SK-N-SH (cell line): ENCODE results near the gene SPTSSB. TPM values are rescaled to one million over a fixed set of nuclear protein-coding genes. Genes with fewer than 3 reads are reported as not detected.

Experiments
- CTCF ChIA-PET: fragments of 300-600, 350-600 bp; formaldehyde crosslinking; extraction: SDS; loops from one replicate; lab custom pipeline; 2021; lab: Yijun Ruan, JAX
- POLR2A ChIA-PET: fragments of 350-600 bp; sonication (Branson Sonifier 250); formaldehyde crosslinking; extraction: SDS; loops from one replicate; lab custom pipeline; 2020; ENCODE audit warnings: antibody characterized with exemption, inconsistent platforms; lab: Yijun Ruan, JAX
- DNase-seq: peaks from one replicate; pipeline ENCODE4 v3.0.0; 2012
- H2AFZ ChIP-seq: fragments of 200-600 bp; sonication (generic); 2 replicates; pipeline ENCODE4 v1.8.1; 2016; ENCODE audit warnings: antibody characterized with exemption, mild to moderate bottlenecking, low read depth
- H3F3A ChIP-seq: fragments of 200-600 bp; sonication (generic); replicated peaks from 2 replicates; pipeline ENCODE3; 2016; ENCODE audit warnings: antibody characterized with exemption, mild to moderate bottlenecking; ENCODE audit not compliant: insufficient read depth
- H3K27ac ChIP-seq, 2 experiments: fragments of 200-500 bp in 1 of 2; fragments of 200-600 bp in 1 of 2; sonication (Bioruptor generic) in 1 of 2; sonication (generic), shearing (Covaris generic) in 1 of 2; 2 replicates each; pipeline versions ENCODE4 v1.5.1 to v1.6.1; 2014 to 2016; ENCODE audit warnings: low read depth in 2 of 2, inconsistent platforms in 1 of 2, low read length in 1 of 2, mild to moderate bottlenecking in 1 of 2, mixed read lengths in 1 of 2
- H3K27me3 ChIP-seq: fragments of 200-600 bp; sonication (generic), shearing (Covaris generic); 2 replicates; pipeline ENCODE4 v1.6.1; 2016; ENCODE audit warnings: mixed run types; ENCODE audit not compliant: insufficient read depth
- H3K36me3 ChIP-seq, 2 experiments: fragments of 200-500 bp in 1 of 2; fragments of 200-600 bp in 1 of 2; sonication (Bioruptor generic) in 1 of 2; sonication (generic) in 1 of 2; replicated peaks in 1 of 2; 2 replicates each; pipeline versions ENCODE3 to v1.5.1; 2014 to 2016; ENCODE audit warnings: low read length in 1 of 2, mild to moderate bottlenecking in 1 of 2; ENCODE audit not compliant: insufficient read depth in 2 of 2, control insufficient read depth in 1 of 2
- H3K4me1 ChIP-seq, 2 experiments: fragments of 200-500 bp in 1 of 2; fragments of 200-600 bp in 1 of 2; sonication (Bioruptor generic) in 1 of 2; sonication (generic), shearing (Covaris generic) in 1 of 2; 2 replicates each; pipeline versions ENCODE4 v1.5.1 to v1.6.1; 2014 to 2016; ENCODE audit warnings: low read depth in 1 of 2, low read length in 1 of 2, mixed run types in 1 of 2; ENCODE audit not compliant: insufficient read depth in 2 of 2, control insufficient read depth in 1 of 2
- H3K4me2 ChIP-seq: fragments of 200-600 bp; sonication (generic), shearing (Covaris generic); 2 replicates; pipeline ENCODE4 v1.6.1; 2017; ENCODE audit warnings: mixed run types
- H3K4me3 ChIP-seq, 2 experiments: fragments of 200-500 bp in 1 of 2; fragments of 200-600 bp in 1 of 2; sonication (Bioruptor generic) in 1 of 2; sonication (generic), shearing (Covaris generic) in 1 of 2; 2 replicates each; pipeline versions ENCODE4 v1.5.1 to v1.8.1; 2014 to 2016; ENCODE audit warnings: low read depth in 2 of 2, inconsistent platforms in 1 of 2, low read length in 1 of 2, mild to moderate bottlenecking in 1 of 2, mixed read lengths in 1 of 2, moderate library complexity in 1 of 2
- H3K79me2 ChIP-seq: fragments of 200-600 bp; sonication (generic); 2 replicates; pipeline ENCODE4 v1.8.1; 2017; ENCODE audit warnings: mild to moderate bottlenecking; ENCODE audit not compliant: insufficient read depth
- H3K9ac ChIP-seq: fragments of 200-600 bp; sonication (generic); 2 replicates; pipeline ENCODE4 v1.6.1; 2017; ENCODE audit warnings: mixed run types
- H3K9me2 ChIP-seq: fragments of 200-600 bp; sonication (generic); 2 replicates; pipeline ENCODE4 v1.6.1; 2017; ENCODE audit warnings: mixed run types
- H3K9me3 ChIP-seq: fragments of 200-600 bp; sonication (generic); 2 replicates; pipeline ENCODE4 v1.6.1; 2017; ENCODE audit warnings: mixed run types, mild to moderate bottlenecking, moderate library complexity
- H4K20me1 ChIP-seq: fragments of 200-600 bp; sonication (generic); 2 replicates; pipeline ENCODE4 v1.6.1; 2017; ENCODE audit warnings: mild to moderate bottlenecking, mixed run types; ENCODE audit not compliant: insufficient read depth
- ELF1 ChIP-seq: IDR thresholded peaks from 2 replicates; pipeline ENCODE4 v1.4.0; 2012
- EP300 ChIP-seq, 2 experiments: IDR thresholded peaks; 2 replicates each; pipeline versions ENCODE4 v1.4.0 to v1.6.1; 2012; ENCODE audit warnings: borderline replicate concordance in 1 of 2, low read depth in 1 of 2, low read length in 1 of 2
- FOXM1 ChIP-seq: IDR thresholded peaks from 2 replicates; pipeline ENCODE4 v1.4.0; 2012; ENCODE audit warnings: low read depth, mild to moderate bottlenecking
- MEF2A ChIP-seq: IDR thresholded peaks from 2 replicates; pipeline ENCODE4 v1.4.0; 2012; ENCODE audit warnings: low read depth, borderline replicate concordance
- NFIC ChIP-seq: IDR thresholded peaks from 2 replicates; pipeline ENCODE4 v1.4.0; 2012; ENCODE audit warnings: borderline replicate concordance
- PBX3 ChIP-seq: IDR thresholded peaks from 2 replicates; pipeline ENCODE4; 2012
- RCOR1 ChIP-seq: fragments of 150-350 bp; IDR thresholded peaks from 2 replicates; pipeline ENCODE4 v1.6.1; 2017; ENCODE audit warnings: antibody characterized with exemption, low read length
- RXRA ChIP-seq: IDR thresholded peaks from 2 replicates; pipeline ENCODE4 v1.4.0; 2012; ENCODE audit warnings: low read depth, mild to moderate bottlenecking, borderline replicate concordance
- SIN3A ChIP-seq: IDR thresholded peaks from 2 replicates; pipeline ENCODE4 v1.6.1; 2012; ENCODE audit warnings: low read depth, mild to moderate bottlenecking, low read length, moderate library complexity, borderline replicate concordance
- SMC3 ChIP-seq: IDR thresholded peaks from 2 replicates; pipeline ENCODE4 v1.6.1; 2012; ENCODE audit warnings: low read depth, low read length, improper control_type of control experiment
- TAF1 ChIP-seq: IDR thresholded peaks from 2 replicates; pipeline ENCODE4 v1.6.1; 2012; ENCODE audit warnings: low read depth, mild to moderate bottlenecking, low read length, moderate library complexity, borderline replicate concordance
- TCF12 ChIP-seq: IDR thresholded peaks from 2 replicates; pipeline ENCODE4 v1.4.0; 2012
- TEAD4 ChIP-seq: IDR thresholded peaks from 2 replicates; pipeline ENCODE4 v1.4.0; 2012; ENCODE audit warnings: mild to moderate bottlenecking, borderline replicate concordance; ENCODE audit not compliant: insufficient read depth
- USF2 ChIP-seq: fragments of 150-350 bp; IDR thresholded peaks from 2 replicates; pipeline ENCODE4 v1.6.1; 2017; ENCODE audit warnings: antibody characterized with exemption, low read length, low read depth, borderline replicate concordance
- YY1 ChIP-seq: IDR thresholded peaks from 2 replicates; pipeline ENCODE4 v1.4.0; 2012; ENCODE audit warnings: low read depth, mild to moderate bottlenecking
- WGBS: methylation state at CpG from one replicate; pipeline ENCODE4 v1.1.6; 2017; ENCODE audit warnings: low lambda C conversion rate; 5-methylcytosine and 5-hydroxymethylcytosine counted together
- polyA plus RNA-seq, 3 experiments: library from polyadenylated mRNA; depleted of rRNA; stranded (reverse); fragments of >200 nt; gene quantifications; 2 replicates each; pipeline ENCODE4 v1.2.3, GENCODE V29; 2012
- TF ChIP-seq, protein P1 (sequence below): IDR thresholded peaks from 2 replicates; pipeline ENCODE4 v1.4.0; 2012; ENCODE audit warnings: low read depth
- TF ChIP-seq, protein P2 (sequence below): IDR thresholded peaks from 2 replicates; pipeline ENCODE4 v1.4.0; 2012; ENCODE audit warnings: low read depth, borderline replicate concordance
- TF ChIP-seq, protein P3 (sequence below): fragments of 150-350 bp; IDR thresholded peaks from 2 replicates; pipeline ENCODE4 v1.6.1; 2016; ENCODE audit warnings: mild to moderate bottlenecking, low read depth, low read length
- TF ChIP-seq, protein P4 (sequence below): fragments of 200-600 bp; sonication (generic); IDR thresholded peaks from 2 replicates; pipeline ENCODE4 v1.6.1; 2017; ENCODE audit warnings: antibody characterized with exemption, mild to moderate bottlenecking, moderate library complexity

SPTSSB gene
- polyA plus RNA-seq, 1 of the 3 experiments (the other 2 are of a cell fraction): 0.07 TPM

DNA sequence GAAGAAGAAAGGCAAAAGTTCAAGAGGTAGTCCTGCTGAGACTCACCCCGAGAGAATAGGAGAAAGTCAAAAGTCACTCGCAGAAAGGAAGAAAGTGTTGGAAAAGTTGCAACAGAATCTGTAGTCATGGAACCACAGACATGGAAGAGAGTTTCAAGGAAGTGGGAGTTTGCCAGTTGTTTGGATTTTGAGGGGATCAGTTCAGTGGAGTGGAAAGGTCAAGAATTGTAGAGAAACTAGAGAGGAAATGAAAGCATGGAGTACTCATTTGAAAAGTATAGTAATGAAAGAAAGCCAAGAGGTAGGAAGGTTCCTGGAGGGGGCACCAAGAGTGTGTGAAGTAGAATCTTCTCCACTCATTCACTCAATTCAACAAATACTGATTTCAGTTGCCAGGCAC lies 34.7 kb downstream of the SPTSSB start:
- CTCF ChIA-PET: no interaction called here
- H3K27ac ChIP-seq: no peak overlapping the region
- DNase-seq: no peak
- H3K9ac ChIP-seq: no peak overlapping the region
- no peaks in the 10 kb centered on the region for H3F3A ChIP-seq
- H4K20me1 ChIP-seq: no peaks in the 10 kb centered on the region
- TF ChIP-seq MEF2A (no peak), ELF1 (no peak), SMC3 (no peak), TCF12 (no peak), PBX3 (no peak), TEAD4 (no peak), RCOR1 (no peak), EP300 (IDR thresholded peaks at IDR 0.05; ENCODE audit: borderline replicate concordance in 1 of 2, low read depth in 1 of 2, low read length in 1 of 2) (no peak), USF2 (no peak), NFIC (no peak)
- TF ChIP-seq, protein P1, sequence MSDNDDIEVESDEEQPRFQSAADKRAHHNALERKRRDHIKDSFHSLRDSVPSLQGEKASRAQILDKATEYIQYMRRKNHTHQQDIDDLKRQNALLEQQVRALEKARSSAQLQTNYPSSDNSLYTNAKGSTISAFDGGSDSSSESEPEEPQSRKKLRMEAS: no peak
- TF ChIP-seq, protein P2, sequence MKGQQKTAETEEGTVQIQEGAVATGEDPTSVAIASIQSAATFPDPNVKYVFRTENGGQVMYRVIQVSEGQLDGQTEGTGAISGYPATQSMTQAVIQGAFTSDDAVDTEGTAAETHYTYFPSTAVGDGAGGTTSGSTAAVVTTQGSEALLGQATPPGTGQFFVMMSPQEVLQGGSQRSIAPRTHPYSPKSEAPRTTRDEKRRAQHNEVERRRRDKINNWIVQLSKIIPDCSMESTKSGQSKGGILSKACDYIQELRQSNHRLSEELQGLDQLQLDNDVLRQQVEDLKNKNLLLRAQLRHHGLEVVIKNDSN: no peak
- TF ChIP-seq, protein P3, sequence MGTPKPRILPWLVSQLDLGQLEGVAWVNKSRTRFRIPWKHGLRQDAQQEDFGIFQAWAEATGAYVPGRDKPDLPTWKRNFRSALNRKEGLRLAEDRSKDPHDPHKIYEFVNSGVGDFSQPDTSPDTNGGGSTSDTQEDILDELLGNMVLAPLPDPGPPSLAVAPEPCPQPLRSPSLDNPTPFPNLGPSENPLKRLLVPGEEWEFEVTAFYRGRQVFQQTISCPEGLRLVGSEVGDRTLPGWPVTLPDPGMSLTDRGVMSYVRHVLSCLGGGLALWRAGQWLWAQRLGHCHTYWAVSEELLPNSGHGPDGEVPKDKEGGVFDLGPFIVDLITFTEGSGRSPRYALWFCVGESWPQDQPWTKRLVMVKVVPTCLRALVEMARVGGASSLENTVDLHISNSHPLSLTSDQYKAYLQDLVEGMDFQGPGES: no peak
- no peak overlapping the region for H3K4me3 ChIP-seq
- H3K27me3 ChIP-seq: no peaks in the 10 kb centered on the region
- no peak overlapping the region for H3K4me2 ChIP-seq
- H2AFZ ChIP-seq: no peak overlapping the region
- H3K9me2 ChIP-seq: no peaks in the 10 kb centered on the region
- H3K36me3 ChIP-seq: no peaks in the 10 kb centered on the region
- H3K9me3 ChIP-seq: no peaks in the 10 kb centered on the region
- WGBS: 55% methylated on average over 2 of the region's 2 CpGs
- H3K79me2 ChIP-seq: no peaks in the 10 kb centered on the region
- POLR2A ChIA-PET: no interaction called here
- no peaks in the 10 kb centered on the region for H3K4me1 ChIP-seq

DNA sequence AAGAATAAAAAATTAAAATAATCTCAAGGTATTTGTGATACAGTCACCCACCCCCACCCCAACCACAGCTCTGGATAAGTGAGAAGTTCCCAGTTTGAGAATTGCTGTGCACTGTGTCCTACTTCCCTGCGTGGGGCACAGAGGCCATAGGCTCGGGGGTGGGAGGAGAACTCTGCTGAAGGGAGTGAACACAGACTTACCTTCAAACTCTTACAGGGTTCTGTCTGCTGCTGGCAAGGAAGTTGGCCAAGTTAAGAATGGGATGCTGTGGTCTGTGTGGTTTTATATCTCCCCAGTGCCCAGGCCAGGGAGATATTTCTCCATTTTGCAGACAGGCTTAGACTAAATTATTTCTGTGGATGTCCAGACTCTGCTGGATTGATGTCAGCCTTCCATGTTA lies 37.6 kb downstream of the SPTSSB start:
- Histone ChIP-seq H3K9me2 (no peaks in the 10 kb centered on the region), H3K4me2 (no peak overlapping the region), H3K9ac (no peak overlapping the region), H3K4me1 (no peaks in the 10 kb centered on the region)
- CTCF ChIA-PET: no interaction called here
- TF ChIP-seq NFIC (no peak), TAF1 (no peak), RXRA (no peak), SIN3A (no peak), YY1 (no peak), FOXM1 (no peak), SMC3 (no peak)
- TF ChIP-seq, protein P4, sequence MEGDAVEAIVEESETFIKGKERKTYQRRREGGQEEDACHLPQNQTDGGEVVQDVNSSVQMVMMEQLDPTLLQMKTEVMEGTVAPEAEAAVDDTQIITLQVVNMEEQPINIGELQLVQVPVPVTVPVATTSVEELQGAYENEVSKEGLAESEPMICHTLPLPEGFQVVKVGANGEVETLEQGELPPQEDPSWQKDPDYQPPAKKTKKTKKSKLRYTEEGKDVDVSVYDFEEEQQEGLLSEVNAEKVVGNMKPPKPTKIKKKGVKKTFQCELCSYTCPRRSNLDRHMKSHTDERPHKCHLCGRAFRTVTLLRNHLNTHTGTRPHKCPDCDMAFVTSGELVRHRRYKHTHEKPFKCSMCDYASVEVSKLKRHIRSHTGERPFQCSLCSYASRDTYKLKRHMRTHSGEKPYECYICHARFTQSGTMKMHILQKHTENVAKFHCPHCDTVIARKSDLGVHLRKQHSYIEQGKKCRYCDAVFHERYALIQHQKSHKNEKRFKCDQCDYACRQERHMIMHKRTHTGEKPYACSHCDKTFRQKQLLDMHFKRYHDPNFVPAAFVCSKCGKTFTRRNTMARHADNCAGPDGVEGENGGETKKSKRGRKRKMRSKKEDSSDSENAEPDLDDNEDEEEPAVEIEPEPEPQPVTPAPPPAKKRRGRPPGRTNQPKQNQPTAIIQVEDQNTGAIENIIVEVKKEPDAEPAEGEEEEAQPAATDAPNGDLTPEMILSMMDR: no peak
- TF ChIP-seq, all 33 proteins: peak for 0
- Histone ChIP-seq H3K9me3 (no peaks in the 10 kb centered on the region), H2AFZ (no peak overlapping the region), H3K27me3 (no peaks in the 10 kb centered on the region), H4K20me1 (no peaks in the 10 kb centered on the region), H3F3A (no peaks in the 10 kb centered on the region), H3K79me2 (no peaks in the 10 kb centered on the region), H3K27ac (no peak overlapping the region), H3K36me3 (no peaks in the 10 kb centered on the region), H3K4me3 (no peak overlapping the region)
- 51% methylated on average over 2 of the region's 2 CpGs for WGBS
- POLR2A ChIA-PET: no interaction called here
- DNase-seq: no peak
